HL-60 (cell line): ENCODE measurements around the gene C7orf57.

Source experiments
- POLR2AphosphoS5 ChIP-seq: IDR thresholded peaks from 2 replicates; pipeline ENCODE4 v1.6.1; 2012; ENCODE audit warnings: low read depth
- REST ChIP-seq: IDR thresholded peaks from 2 replicates; pipeline ENCODE4 v1.6.1; 2012; ENCODE audit warnings: low read depth; ENCODE audit not compliant: insufficient replicate concordance
- SPI1 ChIP-seq: IDR thresholded peaks from 2 replicates; pipeline ENCODE4 v1.6.1; 2012; ENCODE audit warnings: low read depth, mild to moderate bottlenecking, borderline replicate concordance
- TF ChIP-seq, protein P1 (sequence below): IDR thresholded peaks from one replicate; pipeline ENCODE4 v1.5.1; 2011; ENCODE audit warnings: low read length, control low read depth, inconsistent platforms; ENCODE audit not compliant: insufficient read depth

GRCh38 chr7:48042636-48043035 lies 7.3 kb downstream of the C7orf57 start:
- no peak for TF ChIP-seq POLR2AphosphoS5
- TF ChIP-seq REST = no peak
- TF ChIP-seq, protein P1, sequence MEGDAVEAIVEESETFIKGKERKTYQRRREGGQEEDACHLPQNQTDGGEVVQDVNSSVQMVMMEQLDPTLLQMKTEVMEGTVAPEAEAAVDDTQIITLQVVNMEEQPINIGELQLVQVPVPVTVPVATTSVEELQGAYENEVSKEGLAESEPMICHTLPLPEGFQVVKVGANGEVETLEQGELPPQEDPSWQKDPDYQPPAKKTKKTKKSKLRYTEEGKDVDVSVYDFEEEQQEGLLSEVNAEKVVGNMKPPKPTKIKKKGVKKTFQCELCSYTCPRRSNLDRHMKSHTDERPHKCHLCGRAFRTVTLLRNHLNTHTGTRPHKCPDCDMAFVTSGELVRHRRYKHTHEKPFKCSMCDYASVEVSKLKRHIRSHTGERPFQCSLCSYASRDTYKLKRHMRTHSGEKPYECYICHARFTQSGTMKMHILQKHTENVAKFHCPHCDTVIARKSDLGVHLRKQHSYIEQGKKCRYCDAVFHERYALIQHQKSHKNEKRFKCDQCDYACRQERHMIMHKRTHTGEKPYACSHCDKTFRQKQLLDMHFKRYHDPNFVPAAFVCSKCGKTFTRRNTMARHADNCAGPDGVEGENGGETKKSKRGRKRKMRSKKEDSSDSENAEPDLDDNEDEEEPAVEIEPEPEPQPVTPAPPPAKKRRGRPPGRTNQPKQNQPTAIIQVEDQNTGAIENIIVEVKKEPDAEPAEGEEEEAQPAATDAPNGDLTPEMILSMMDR = no peak
- no peak for TF ChIP-seq SPI1
